Measurements from ENCODE around the gene CACNB4.

- TF ChIP-seq POLR2AphosphoS5 (IDR thresholded peaks at IDR 0.05) (no peak), CTCF (IDR thresholded peaks at IDR 0.05) (no peak)
Measured at GRCh38 chr2:151872463-151872862, 226.4 kb downstream of the CACNB4 start.

Measured in prostate gland (tissue), 2 donors.